Gastroesophageal sphincter (tissue), 3 donors: ENCODE measurements around the gene BANP.

ENCODE experiments used
- CTCF ChIP-seq, 4 experiments: fragments of 200-600 bp in 2 of 4; fragments of 450-650 bp in 2 of 4; sonication (generic) in 1 of 4; IDR thresholded peaks; one replicate each; pipeline ENCODE4 v1.5.1; 2017 to 2019; ENCODE audit warnings: antibody characterized with exemption in 4 of 4, mild to moderate bottlenecking in 2 of 4, moderate library complexity in 2 of 4
- EP300 ChIP-seq: sonication (generic); formaldehyde crosslinking; IDR thresholded peaks from one replicate; pipeline ENCODE4 v1.6.1; 2017; ENCODE audit warnings: antibody characterized with exemption, mild to moderate bottlenecking
- POLR2A ChIP-seq, 2 donors: fragments of 450-650 bp; IDR thresholded peaks; one replicate each; pipeline ENCODE4 v1.6.1; 2017; ENCODE audit warnings: antibody characterized with exemption in 2 of 2, mild to moderate bottlenecking in 2 of 2, moderate library complexity in 1 of 2
- POLR2AphosphoS5 ChIP-seq: sonication (generic); formaldehyde crosslinking; IDR thresholded peaks from one replicate; pipeline ENCODE4 v1.6.1; 2017; ENCODE audit warnings: antibody characterized with exemption

GRCh38 chr16:88017587-88018101 lies 66.4 kb downstream of the BANP start:
- TF ChIP-seq POLR2AphosphoS5 (no peak), CTCF (IDR thresholded peaks at IDR 0.05) (no peak), EP300 (no peak), POLR2A (IDR thresholded peaks at IDR 0.05) (no peak)
